ENCODE results near the gene ABCA13.

The ABCA13 gene

DNA sequence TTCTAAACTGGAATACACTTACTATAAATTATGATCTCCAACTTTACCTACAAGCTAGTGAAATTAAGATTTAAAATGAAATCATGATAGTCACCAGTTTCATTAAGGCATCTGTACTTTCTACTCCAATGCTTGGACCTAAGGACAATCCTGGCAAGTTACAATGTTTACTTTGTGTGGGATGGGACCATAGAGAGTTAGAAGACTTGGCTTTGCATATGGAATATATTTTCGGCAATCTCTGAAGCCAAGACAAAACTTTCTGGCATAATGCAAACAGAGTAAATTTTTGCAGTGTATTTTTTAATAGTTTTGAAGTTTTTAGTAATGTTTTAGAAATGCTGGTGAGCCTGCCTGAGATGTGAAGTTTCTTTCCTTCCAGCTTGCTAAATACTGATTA is 248.9 kb downstream of the ABCA13 start:
- intact Hi-C loops (cut with DNase I), result no loop called here
- no peak for DNase-seq

GRCh38 chr7:48421357-48421756 is 250.1 kb downstream of the ABCA13 start:
- intact Hi-C loops (cut with DNase I), result no loop called here
- DNase-seq, result no peak

DNA sequence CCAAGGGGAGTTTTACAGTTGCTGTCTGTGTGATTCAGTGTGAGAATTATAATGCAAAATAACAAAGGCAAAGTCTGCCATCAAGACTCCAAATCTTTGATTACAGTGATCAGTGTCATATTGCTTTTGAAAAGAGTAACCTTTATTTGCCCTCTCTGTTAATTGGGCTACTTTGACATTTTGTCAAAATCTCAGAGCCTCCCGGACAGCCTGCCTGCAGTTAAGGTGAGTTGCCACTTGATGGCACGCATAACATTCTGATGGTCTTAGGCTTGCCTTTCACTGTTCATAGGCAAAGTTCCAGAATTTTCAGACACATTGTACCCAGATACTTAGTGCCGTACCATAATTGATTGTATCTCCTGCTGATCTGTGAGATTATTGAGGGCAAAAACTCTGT is 253.5 kb downstream of the ABCA13 start:
- DNase-seq, result no peak
- intact Hi-C loops (cut with DNase I), result no loop called here

DNA sequence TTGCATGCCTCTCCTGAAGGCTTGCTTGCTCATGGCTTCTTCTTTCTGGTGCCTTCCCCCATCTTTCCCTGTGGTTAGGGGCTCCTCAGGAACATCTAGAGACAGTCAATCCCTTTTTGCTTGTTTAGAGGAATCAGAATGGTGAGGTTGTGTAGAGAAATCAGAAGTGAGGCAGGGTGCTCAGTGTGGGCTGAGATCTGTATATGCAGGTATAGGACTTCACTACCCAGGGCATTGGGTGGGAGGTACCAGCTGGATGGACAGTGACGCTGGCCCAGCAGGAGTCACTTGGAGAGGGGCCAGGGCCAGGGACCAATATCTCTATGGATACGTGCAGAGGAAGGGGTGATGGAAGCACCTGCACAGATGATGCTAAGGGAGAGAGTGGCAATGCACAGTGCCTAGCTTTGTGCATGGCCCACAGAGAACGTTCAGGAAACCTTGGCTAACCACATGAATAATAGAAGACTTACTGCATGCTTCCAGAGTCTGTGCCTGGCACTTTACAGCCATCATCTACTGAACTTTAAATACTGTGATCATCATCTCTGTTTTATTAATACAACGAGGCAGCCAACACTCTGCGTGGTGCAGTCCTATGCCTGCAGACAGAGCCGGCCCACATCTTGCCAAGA is 255.2 kb downstream of the ABCA13 start:
- DNase-seq, result no peak
- intact Hi-C loops (cut with DNase I), result no loop called here

DNA sequence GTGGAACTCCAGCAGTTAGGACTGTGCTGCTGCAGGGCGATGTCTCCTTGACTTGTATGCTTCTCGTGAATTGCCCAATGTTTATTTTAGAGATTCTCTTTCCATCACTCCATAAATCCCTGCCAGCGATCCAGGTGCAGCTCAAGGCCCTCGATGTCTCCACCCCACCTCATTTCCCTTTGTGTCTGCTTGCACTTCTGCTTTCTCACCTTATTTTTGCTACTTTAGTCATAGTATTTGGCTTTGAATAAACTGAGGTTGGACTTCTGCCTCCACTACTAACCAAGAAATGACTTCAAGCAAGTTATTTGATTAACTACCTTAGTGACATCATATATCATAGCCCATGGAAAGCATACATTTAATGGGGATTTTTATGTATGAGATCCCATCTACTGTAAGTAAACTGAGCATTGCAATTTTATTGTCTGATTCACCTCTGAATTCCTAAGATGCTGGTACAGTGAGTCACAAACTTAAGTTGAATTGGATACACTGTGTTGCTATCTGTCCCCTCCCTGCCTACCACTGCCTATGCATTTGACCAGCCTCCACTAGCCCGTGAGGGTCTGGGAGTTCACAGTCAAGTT is 255.8 kb downstream of the ABCA13 start:
- no peak for DNase-seq
- intact Hi-C loops (cut with DNase I), result no loop called here

GRCh38 chr7:48427671-48428070 is 256.4 kb downstream of the ABCA13 start:
- DNase-seq, result no peak
- intact Hi-C loops (cut with DNase I), result no loop called here

DNA sequence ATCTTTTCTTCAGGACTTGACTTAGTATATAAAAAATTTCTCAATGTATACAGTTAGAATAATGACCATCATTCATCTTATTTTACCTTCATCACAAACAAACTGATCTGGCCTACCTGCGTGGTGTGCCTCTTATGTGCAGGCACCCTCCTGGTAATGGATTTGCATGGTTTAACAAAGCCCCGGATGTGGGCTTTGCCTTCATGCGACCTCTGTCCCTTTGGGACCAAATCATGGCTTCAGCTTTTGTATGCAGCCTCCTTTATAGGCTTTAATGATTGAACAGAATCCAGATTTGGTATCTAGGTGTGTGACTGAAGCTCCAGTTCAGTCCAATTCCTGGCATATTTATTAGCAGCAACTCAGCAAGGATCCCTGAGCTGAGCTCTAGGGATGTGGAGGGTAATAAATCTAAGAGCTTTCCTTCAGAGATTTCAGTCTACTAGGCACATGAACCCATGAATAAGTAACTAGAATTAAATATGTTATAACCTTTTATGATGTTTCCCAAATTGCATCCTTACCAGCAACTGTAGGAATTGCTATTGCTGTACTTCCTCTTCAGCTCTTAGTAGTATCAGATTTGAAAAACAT is 256.9 kb downstream of the ABCA13 start:
- DNase-seq, result no peak
- intact Hi-C loops (cut with DNase I), result no loop called here

- intact Hi-C loops (cut with DNase I), result no loop called here
- DNase-seq, result no peak
Observed at GRCh38 chr7:48429117-48429516, 257.9 kb downstream of the ABCA13 start.

GRCh38 chr7:48438206-48438605 is 266.9 kb downstream of the ABCA13 start:
- no peak for DNase-seq
- intact Hi-C loops (cut with DNase I), result no loop called here

GRCh38 chr7:48441848-48442492 is 270.7 kb downstream of the ABCA13 start:
- intact Hi-C loops (cut with DNase I), result no loop called here
- DNase-seq, result no peak

DNA sequence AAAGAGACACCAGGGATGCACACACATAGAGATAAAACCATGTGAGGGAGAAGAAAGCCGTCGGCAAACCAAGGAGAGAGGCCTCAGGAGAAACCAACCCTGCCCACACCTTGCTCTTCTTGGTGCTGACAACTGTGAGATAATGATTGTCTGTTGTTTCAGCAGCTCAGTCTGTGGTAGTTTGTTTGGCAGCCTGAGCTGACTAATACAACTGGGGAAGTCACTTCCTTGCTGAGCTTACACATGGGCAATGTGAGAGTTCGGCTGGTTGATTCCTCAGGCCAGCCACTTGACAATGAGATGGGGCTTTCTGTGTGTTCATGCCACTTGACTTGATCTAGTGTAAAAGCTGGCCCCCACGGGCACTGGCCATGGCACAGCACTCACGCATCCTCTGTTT is 271.8 kb downstream of the ABCA13 start:
- intact Hi-C loops (cut with DNase I), result no loop called here
- DNase-seq, result no peak

GRCh38 chr7:48446721-48447120 is 275.5 kb downstream of the ABCA13 start:
- no peak for DNase-seq
- intact Hi-C loops (cut with DNase I), result no loop called here

GRCh38 chr7:48452218-48452617 is 281.0 kb downstream of the ABCA13 start:
- DNase-seq, result no peak
- intact Hi-C loops (cut with DNase I), result no loop called here

DNA sequence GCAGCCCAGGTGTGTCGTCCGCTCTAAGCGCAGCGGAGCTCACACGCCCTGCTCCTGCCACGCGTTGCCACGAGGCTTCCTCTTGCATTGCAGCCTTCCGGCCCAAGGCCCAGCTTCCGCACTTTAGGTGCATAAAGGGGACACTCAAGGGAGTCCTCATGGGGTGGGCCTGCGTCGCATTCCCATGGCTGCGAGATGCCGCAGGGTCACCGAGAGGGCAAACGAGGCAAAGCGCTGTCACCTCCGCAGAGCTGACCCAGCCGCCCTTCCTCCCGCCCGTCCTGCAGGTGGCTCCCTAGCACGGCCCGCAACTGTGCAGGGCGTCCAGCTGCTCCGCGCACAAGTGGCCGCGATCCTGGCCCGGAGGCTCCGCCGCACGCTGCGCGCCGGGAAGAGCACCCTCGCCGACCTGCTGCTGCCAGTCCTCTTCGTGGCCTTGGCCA is 283.5 kb downstream of the ABCA13 start:
- DNase-seq, result peak in 2 of 10 donors; percentile 61 to 80
- intact Hi-C loops (cut with DNase I), result no loop called here

GRCh38 chr7:48455363-48455762 is 284.1 kb downstream of the ABCA13 start:
- intact Hi-C loops (cut with DNase I), result no loop called here

GRCh38 chr7:48458701-48459524 is 287.7 kb downstream of the ABCA13 start:
- intact Hi-C loops (cut with DNase I), result no loop called here
- no peak for DNase-seq

More at GRCh38 chr7:48455363-48455762, 284.1 kb downstream of the ABCA13 start:
- DNase-seq, result no peak

- intact Hi-C loops (cut with DNase I), result no loop called here
- DNase-seq, result no peak
Observed at GRCh38 chr7:48466713-48467112, 295.5 kb downstream of the ABCA13 start.

DNA sequence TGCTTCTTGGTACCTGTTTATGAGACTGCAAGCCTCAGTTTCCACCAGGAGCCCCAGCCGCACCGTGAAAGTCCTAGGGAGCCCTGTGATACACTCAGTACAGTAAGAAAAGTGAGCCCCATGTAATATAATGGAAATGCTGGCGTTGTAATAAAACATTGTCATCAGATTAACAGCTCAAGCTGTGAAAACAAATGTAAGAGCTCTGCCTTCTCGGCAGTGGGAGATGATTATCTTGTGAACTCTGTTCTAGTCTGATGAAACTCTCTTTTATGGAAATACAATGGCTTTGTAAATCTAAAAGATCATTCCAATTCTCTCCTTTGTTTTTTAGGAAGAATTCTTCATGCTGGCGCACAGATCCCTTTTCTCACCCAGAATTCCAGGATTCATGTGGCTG is 299.9 kb downstream of the ABCA13 start:
- no peak for DNase-seq
- intact Hi-C loops (cut with DNase I), result no loop called here

DNA sequence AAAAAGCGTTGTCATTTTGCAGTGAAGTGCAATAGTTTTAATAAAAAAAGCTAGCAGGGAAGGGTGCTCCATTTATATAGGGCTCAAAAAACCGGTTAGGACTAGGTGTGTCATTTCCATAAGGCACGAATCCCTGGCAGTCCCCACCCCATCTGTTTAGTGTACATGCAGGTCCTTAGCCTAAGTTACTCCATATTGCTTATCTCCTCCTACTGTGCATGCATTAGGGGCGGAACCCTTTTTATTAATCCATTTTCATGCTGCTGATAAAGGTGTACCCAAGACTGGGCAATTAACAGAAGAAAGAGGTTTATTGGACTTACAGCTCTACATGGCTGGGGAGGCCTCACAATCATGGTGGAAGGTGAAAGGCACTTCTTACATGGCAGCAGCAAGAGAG is 301.4 kb downstream of the ABCA13 start:
- DNase-seq, result no peak
- intact Hi-C loops (cut with DNase I), result no loop called here

DNA sequence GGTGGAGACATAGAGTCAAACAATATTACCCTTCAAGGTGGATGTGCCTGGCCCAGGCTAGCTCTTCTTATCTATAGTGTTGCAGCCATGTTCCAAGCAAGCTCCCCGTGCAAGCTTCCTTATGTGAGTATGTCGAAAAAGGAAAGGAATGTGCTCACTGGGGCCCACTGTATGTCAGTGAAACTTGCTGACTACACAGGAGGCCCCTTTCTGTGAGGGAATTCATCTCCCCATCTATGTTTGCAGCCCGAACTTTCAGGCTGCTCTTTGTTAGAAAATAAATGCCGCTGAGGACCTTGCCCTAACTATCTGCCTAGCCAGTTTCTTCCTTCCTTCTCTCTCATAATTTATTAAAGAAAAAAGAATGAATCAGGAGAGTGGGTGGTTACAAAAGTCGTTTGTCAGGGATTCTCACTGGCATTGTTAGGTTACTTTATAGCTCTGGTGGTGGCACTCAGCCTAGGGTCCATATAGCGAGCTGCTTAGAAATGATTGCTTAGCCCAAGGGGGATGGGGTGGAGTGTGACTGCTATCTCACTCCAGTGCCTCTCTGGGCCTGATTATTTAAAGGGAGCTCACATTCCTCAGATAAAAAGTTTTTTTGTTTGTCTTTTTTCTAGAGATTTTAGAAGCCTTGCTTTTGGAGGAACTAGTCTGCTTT is 302.1 kb downstream of the ABCA13 start:
- no peak for DNase-seq
- intact Hi-C loops (cut with DNase I), result no loop called here

Measured in posterior cingulate gyrus (tissue), 11 donors.